ENCODE data around the gene SRPK2. TPM values are rescaled to one million over a fixed set of nuclear protein-coding genes. Genes with fewer than 3 reads are reported as not detected.

The SRPK2 gene
- total and polyA plus RNA-seq, 2 of the 8 experiments (the other 6 are each of a cell fraction or from before 2014, with no cell fraction given), result 10.0 to 47.1 TPM

DNA sequence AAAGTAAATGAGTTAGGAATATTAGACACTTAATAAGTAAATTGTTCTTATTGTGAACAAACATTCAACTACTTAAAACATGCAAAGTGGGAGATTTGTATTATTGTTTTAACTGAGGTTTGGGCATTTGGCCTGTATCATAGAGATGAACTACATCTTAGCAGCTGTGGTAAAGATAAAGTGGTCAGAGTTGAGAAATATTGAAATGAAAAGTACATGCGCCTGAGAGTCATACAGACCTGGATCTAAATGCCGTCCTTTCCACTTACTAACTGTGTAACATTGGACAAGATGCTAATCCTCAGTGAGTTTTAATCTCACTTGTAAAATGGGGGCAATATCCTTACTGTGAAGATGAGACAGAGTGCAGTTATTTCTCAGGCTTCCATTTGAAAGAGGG, 300.3 kb downstream of the SRPK2 start (continued):
- TF ChIP-seq KDM4A (IDR thresholded peaks at IDR 0.05; ENCODE audit: low read depth, low read length, severe bottlenecking), result no peak
